C4-2B (cell line): ENCODE measurements around the gene C20orf144.

Experiments used
- ZFX ChIP-seq: fragments of 450-650 bp; IDR thresholded peaks from 2 replicates; pipeline ENCODE4 v1.6.1; 2017
- TF ChIP-seq, protein P1 (sequence below): fragments of 450-650 bp; conservative IDR thresholded peaks from 2 replicates; pipeline ENCODE4 v1.5.1; 2017; ENCODE audit warnings: mild to moderate bottlenecking

DNA sequence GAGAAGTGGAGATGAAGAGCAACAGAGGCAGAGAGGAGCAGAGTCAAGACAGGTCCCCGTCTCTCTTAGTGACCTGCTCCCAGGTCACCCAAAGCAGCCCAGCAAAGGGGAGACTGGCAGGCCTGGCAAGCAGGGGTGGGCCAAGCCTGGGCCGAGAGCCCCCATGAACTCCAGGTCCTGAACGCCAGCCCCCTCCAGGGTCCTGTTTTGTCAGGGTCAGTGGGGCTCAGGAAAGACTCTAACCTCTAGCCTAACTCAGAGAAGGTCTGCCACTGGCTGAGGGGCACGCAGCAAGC is 10.9 kb downstream of the C20orf144 start:
- TF ChIP-seq, protein P1, sequence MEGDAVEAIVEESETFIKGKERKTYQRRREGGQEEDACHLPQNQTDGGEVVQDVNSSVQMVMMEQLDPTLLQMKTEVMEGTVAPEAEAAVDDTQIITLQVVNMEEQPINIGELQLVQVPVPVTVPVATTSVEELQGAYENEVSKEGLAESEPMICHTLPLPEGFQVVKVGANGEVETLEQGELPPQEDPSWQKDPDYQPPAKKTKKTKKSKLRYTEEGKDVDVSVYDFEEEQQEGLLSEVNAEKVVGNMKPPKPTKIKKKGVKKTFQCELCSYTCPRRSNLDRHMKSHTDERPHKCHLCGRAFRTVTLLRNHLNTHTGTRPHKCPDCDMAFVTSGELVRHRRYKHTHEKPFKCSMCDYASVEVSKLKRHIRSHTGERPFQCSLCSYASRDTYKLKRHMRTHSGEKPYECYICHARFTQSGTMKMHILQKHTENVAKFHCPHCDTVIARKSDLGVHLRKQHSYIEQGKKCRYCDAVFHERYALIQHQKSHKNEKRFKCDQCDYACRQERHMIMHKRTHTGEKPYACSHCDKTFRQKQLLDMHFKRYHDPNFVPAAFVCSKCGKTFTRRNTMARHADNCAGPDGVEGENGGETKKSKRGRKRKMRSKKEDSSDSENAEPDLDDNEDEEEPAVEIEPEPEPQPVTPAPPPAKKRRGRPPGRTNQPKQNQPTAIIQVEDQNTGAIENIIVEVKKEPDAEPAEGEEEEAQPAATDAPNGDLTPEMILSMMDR = no peak
- no peak for TF ChIP-seq ZFX
